HG03469 (cell line): Measurements from ENCODE around the gene NSUN3.

ENCODE experiments used
- ATAC-seq: cut with Tn5 transposase; IDR thresholded peaks from one replicate; pipeline ENCODE4 v1.9.1; 2021; ENCODE audit warnings: mild to moderate bottlenecking, moderate library complexity, moderate number of reproducible peaks; ENCODE audit not compliant: unreplicated experiment

NSUN3 gene

GRCh38 chr3:94176988-94177745, 114.3 kb downstream of the NSUN3 start:
- no peak for ATAC-seq
